ENCODE results near the gene PPM1H. TPM values are rescaled to one million over a fixed set of nuclear protein-coding genes. Genes with fewer than 3 reads are reported as not detected.

PPM1H gene
- total and polyA plus RNA-seq, 7 donors, result 0.92 to 4.3 (median 3.0) TPM

DNA sequence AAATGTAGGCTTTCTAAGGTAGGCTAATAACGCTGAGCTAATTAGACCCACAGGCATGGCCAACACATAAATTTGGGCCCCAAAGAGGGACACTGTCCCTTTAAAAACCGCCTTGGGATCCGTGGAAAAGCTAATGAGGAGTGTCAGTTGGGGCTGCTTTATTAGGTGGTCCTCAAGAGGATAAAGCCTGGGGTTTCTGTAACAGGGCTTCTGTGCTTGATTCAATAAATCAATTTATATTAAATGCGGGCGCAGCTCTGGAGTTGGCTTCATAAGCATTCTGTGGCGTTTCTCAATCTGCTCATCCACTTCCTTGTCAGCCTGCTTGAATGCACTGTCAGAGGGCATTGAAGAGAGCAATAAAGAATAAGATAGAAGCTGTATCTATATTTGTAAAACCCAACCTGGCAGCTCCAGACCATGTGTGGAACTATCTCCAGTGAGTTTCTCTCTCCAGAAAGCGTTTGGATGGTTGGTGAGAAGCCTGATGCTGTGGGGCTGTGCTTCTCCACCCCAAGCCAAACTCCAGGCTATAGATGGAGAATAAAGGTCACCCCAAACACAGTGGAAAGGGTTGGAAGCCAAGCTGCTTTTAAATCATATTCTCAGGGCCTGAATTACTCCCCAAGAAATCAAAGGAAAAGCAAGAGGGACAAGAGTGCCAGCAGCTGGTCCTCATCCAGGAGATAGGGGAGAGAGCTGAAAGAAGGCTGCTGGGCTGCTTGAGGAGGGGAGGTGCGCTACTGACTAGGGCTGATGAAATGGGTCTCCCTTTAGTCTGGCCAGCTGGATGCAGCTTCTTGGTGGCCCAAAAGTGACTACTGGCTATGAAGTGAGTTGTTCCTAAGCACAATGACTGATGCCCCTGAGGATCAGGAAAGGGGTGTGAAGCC is 222.0 kb downstream of the PPM1H start:
- no peaks in the 10 kb centered on the region for H3K36me3 ChIP-seq
- H3K27me3 ChIP-seq, result no peaks in the 10 kb centered on the region
- peaks cover 0 to 40% (median 22%) of the 10 kb centered on the region in 4 donors for H3K4me1 ChIP-seq
- intact Hi-C loops (cut with DNase I), result no loop called here
- H3K27ac ChIP-seq, result no peak overlapping the region
- H3K4me3 ChIP-seq, result no peak overlapping the region
- 79 to 83% methylated on average over 8 of the region's 8 CpGs for WGBS, 2 donors
- no peak for TF ChIP-seq EP300 (IDR thresholded peaks at IDR 0.05)
- no peak for TF ChIP-seq POLR2AphosphoS5 (IDR thresholded peaks at IDR 0.05)
- TF ChIP-seq, protein P1, sequence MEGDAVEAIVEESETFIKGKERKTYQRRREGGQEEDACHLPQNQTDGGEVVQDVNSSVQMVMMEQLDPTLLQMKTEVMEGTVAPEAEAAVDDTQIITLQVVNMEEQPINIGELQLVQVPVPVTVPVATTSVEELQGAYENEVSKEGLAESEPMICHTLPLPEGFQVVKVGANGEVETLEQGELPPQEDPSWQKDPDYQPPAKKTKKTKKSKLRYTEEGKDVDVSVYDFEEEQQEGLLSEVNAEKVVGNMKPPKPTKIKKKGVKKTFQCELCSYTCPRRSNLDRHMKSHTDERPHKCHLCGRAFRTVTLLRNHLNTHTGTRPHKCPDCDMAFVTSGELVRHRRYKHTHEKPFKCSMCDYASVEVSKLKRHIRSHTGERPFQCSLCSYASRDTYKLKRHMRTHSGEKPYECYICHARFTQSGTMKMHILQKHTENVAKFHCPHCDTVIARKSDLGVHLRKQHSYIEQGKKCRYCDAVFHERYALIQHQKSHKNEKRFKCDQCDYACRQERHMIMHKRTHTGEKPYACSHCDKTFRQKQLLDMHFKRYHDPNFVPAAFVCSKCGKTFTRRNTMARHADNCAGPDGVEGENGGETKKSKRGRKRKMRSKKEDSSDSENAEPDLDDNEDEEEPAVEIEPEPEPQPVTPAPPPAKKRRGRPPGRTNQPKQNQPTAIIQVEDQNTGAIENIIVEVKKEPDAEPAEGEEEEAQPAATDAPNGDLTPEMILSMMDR (IDR thresholded peaks at IDR 0.05), result no peak
- DNase-seq, result no peak
- no peaks in the 10 kb centered on the region for H3K9me3 ChIP-seq

DNA sequence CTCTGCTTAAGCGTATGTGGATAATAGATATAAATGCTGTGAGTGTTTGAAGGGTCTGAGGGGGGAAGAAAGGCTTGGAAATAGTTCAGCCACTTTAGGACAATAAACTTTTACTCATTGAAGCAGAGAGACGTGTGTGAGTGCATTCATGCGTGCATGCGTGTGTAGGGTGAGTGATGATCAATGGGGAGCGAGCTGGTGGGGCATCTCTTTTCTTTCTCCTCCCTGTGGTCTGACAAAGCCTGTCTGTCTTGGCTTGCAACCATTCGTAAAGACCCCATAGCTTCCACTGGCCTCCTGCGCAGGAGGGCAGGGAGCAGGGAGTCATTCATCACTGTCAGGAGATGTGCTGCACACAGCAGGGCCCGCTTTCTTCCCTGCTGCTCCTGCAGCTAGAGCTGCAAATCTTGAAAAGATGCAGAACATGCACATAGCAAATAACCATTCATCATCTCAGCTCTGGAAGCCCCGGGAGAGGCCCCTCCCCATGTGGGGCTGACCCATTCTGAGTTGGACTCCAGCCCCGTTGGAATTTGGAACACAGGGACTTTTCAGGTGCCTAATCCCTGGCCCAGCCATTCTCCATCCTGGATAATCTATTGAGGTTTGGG is 223.2 kb downstream of the PPM1H start:
- intact Hi-C loops (cut with DNase I), result no loop called here
- peaks cover 0 to 40% (median 19%) of the 10 kb centered on the region in 4 donors for H3K4me1 ChIP-seq
- no peak for TF ChIP-seq POLR2A (IDR thresholded peaks at IDR 0.05)
- TF ChIP-seq POLR2AphosphoS5 (IDR thresholded peaks at IDR 0.05), result no peak
- TF ChIP-seq, protein P1 (IDR thresholded peaks at IDR 0.05), result no peak
- no peak for TF ChIP-seq EP300 (IDR thresholded peaks at IDR 0.05)
- H3K4me3 ChIP-seq, result no peak overlapping the region
- no peaks in the 10 kb centered on the region for H3K27me3 ChIP-seq
- no peak for DNase-seq
- H3K36me3 ChIP-seq, result no peaks in the 10 kb centered on the region
- H3K27ac ChIP-seq, result no peak overlapping the region
- no peaks in the 10 kb centered on the region for H3K9me3 ChIP-seq
- WGBS, 2 donors, result 83 to 90% methylated on average over 10 of the region's 10 CpGs

DNA sequence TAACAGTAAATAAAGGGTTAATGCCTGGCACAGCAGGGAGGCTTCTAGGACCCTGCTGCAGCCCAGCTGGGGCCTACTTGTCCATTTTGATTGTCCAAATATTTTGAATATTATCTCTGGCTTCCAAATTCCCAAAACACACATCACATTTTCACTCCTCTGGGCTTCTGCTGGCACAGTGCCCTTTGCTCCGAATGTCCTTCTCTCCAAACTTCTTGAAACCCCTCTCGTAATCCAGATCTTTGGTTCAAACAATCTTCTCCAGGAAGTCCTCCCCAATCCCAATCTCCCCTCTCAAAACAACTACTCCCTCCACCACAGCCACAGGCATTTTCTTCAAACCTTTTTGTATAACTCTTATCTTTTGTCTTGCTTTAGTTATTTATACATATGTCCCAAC is 225.6 kb downstream of the PPM1H start:
- no peak overlapping the region for H3K27ac ChIP-seq
- H3K9me3 ChIP-seq, result no peaks in the 10 kb centered on the region
- peaks cover 0 to 30% (median 13%) of the 10 kb centered on the region in 4 donors for H3K4me1 ChIP-seq
- H3K4me3 ChIP-seq, result no peak overlapping the region
- H3K36me3 ChIP-seq, result no peaks in the 10 kb centered on the region
- TF ChIP-seq POLR2A (IDR thresholded peaks at IDR 0.05), result no peak
- no peak for TF ChIP-seq EP300 (IDR thresholded peaks at IDR 0.05)
- no peak for DNase-seq
- intact Hi-C loops (cut with DNase I), result no loop called here
- no peaks in the 10 kb centered on the region for H3K27me3 ChIP-seq
- 73 to 84% methylated on average over 2 of the region's 2 CpGs for WGBS, 2 donors

DNA sequence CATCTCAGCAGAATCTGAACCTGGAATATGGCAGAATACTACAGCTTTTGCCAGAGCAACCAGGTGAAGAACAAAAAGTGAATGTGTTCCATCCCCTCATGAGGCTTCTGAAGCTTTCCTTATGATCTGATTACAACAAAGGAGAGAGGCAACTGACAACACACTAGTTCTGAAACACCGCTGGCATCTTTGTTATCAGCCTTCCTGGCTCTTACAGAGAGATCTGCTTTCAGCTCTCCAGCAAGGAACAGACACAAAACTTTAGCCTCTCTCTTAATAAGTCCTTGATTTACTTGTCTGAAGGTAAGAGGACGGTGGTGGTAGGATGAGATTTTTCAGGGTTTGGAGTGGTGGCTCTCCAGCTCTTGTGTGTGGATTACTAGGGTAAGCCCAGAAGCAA is 227.0 kb downstream of the PPM1H start:
- no peak overlapping the region for H3K27ac ChIP-seq
- H3K9me3 ChIP-seq, result no peaks in the 10 kb centered on the region
- DNase-seq, result no peak
- intact Hi-C loops (cut with DNase I), result no loop called here
- no peak overlapping the region for H3K4me3 ChIP-seq
- H3K4me1 ChIP-seq, result peaks cover 0 to 29% (median 15%) of the 10 kb centered on the region in 4 donors
- no peaks in the 10 kb centered on the region for H3K27me3 ChIP-seq
- WGBS, 2 donors, result 90 to 95% methylated on average over 2 of the region's 2 CpGs
- no peaks in the 10 kb centered on the region for H3K36me3 ChIP-seq
- TF ChIP-seq POLR2A (IDR thresholded peaks at IDR 0.05), result no peak

DNA sequence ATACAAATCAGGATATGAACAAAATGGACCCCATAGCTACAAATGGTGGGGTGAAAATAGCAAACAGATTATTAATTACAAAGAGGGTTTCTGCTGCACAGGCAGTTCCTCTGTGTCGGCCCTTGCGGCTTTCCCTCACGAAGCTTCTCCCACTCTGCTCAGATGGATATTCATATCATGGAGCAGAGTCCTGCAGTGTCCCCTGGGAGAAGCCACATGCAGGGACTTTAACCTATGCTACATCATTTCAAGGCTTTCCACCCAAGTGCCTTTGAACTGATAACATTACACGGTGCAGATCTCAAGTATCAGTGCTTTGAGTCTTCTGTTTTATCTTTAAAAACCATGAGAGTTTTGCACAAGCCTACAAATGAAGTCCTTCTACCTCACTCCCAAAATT is 229.1 kb downstream of the PPM1H start:
- Histone ChIP-seq H3K27ac (no peak overlapping the region), H3K36me3 (no peaks in the 10 kb centered on the region), H3K9me3 (no peaks in the 10 kb centered on the region), H3K4me1 (peaks cover 0 to 16% (median 12%) of the 10 kb centered on the region in 4 donors), H3K27me3 (no peaks in the 10 kb centered on the region), H3K4me3 (no peak overlapping the region)
- intact Hi-C loops (cut with DNase I), result no loop called here
- no peak for DNase-seq
- WGBS, 2 donors, result 92 to 95% methylated on average over 4 of the region's 4 CpGs
- no peak for TF ChIP-seq POLR2A (IDR thresholded peaks at IDR 0.05)
- TF ChIP-seq POLR2AphosphoS5 (IDR thresholded peaks at IDR 0.05), result no peak
- TF ChIP-seq EP300 (IDR thresholded peaks at IDR 0.05), result no peak
- TF ChIP-seq, protein P1 (IDR thresholded peaks at IDR 0.05), result no peak

Measured in sigmoid colon (tissue), 7 donors.